Keratinocyte (primary cell): ENCODE results near the gene MALRD1.

Source experiments
- EZH2 ChIP-seq: IDR thresholded peaks from one replicate; pipeline ENCODE4 v1.6.1; 2012; ENCODE audit warnings: inconsistent platforms, mild to moderate bottlenecking, low read length, moderate library complexity
- TF ChIP-seq, protein P1 (sequence below), 3 experiments: IDR thresholded peaks in 1 of 3; conservative IDR thresholded peaks in 1 of 3; optimal IDR thresholded peaks in 1 of 3; 2 replicates in 2 of 3; 3 replicates in 1 of 3; pipeline versions ENCODE3 to v1.5.1; 2011; ENCODE audit warnings: low read length in 3 of 3, mild to moderate bottlenecking in 3 of 3, moderate library complexity in 2 of 3, control low read depth in 1 of 3, inconsistent platforms in 1 of 3; ENCODE audit not compliant: insufficient read depth in 2 of 3; ENCODE audit errors: extremely low read depth in 1 of 3

DNA sequence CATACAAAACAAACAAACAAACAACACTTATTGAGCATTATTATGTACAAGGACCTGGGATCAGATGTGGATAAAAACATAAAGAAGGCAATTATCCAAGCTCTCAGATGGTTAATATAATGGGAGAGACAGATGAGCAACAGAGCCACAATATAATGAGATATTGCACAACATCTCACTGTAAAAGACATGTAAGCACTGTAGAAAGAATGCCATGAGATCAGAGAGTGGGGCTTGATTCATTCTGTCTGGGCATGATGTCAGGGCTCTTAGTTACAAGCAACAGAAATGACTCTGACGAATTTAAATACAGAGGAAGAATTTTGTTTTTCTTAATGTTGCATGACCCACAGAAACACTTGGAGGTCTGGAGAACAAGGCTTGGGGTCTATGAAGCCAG, 602.9 kb downstream of the MALRD1 start:
- TF ChIP-seq EZH2, result no peak
- TF ChIP-seq, protein P1, sequence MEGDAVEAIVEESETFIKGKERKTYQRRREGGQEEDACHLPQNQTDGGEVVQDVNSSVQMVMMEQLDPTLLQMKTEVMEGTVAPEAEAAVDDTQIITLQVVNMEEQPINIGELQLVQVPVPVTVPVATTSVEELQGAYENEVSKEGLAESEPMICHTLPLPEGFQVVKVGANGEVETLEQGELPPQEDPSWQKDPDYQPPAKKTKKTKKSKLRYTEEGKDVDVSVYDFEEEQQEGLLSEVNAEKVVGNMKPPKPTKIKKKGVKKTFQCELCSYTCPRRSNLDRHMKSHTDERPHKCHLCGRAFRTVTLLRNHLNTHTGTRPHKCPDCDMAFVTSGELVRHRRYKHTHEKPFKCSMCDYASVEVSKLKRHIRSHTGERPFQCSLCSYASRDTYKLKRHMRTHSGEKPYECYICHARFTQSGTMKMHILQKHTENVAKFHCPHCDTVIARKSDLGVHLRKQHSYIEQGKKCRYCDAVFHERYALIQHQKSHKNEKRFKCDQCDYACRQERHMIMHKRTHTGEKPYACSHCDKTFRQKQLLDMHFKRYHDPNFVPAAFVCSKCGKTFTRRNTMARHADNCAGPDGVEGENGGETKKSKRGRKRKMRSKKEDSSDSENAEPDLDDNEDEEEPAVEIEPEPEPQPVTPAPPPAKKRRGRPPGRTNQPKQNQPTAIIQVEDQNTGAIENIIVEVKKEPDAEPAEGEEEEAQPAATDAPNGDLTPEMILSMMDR (optimal IDR thresholded peaks at IDR 0.05 in 1 of 3, IDR thresholded peaks at IDR 0.05 in 1 of 3, conservative IDR thresholded peaks at IDR 0.05 in 1 of 3; ENCODE audit: extremely low read depth in 1 of 3, insufficient read depth in 2 of 3, low read length in 3 of 3), result no peak
